B cell (primary cell): Measurements from ENCODE around the gene TMEM87B. TPM values are rescaled to one million over a fixed set of nuclear protein-coding genes. Genes with fewer than 3 reads are reported as not detected.

Experiments used
- ATAC-seq: fragments of 200-7000 bp; cut with Tn5 transposase; one replicate; pipeline ENCODE4 v1.10.0; 2021; ENCODE audit warnings: low read depth, mild to moderate bottlenecking, moderate number of reproducible peaks, moderate library complexity
- CTCF ChIA-PET: fragments of 350-600 bp; sonication (Branson Sonifier 250); formaldehyde crosslinking; loops from one replicate; lab custom pipeline; 2021; ENCODE audit warnings: antibody characterized with exemption, inconsistent platforms; lab: Charles Lee
- POLR2A ChIA-PET: fragments of 350-600 bp; sonication (Branson Sonifier 250); formaldehyde crosslinking; loops from one replicate; lab custom pipeline; 2021; ENCODE audit warnings: antibody characterized with exemption; lab: Charles Lee
- DNase-seq: peaks from one replicate; pipeline ENCODE4 v3.0.0; 2013
- H2AFZ ChIP-seq: 2 replicates; pipeline ENCODE4 v1.6.1; 2012; ENCODE audit warnings: mild to moderate bottlenecking, low read depth, low read length; ENCODE audit not compliant: insufficient read depth, poor library complexity, severe bottlenecking
- H3K27ac ChIP-seq, 2 donors: 1 replicate in 1 of 2; 2 replicates in 1 of 2; pipeline ENCODE4 v1.5.1; 2012 to 2013; ENCODE audit warnings: low read length in 2 of 2, mild to moderate bottlenecking in 2 of 2, moderate library complexity in 1 of 2
- H3K27me3 ChIP-seq, 4 experiments: fragments of 200-600 bp in 1 of 4; sonication (generic) in 1 of 4; replicated peaks in 1 of 4; 1 replicate in 2 of 4; 2 replicates in 2 of 4; pipeline versions ENCODE4 v1.6.1 to v1.7.0; 2013 to 2016; ENCODE audit warnings: low read length in 3 of 4, mild to moderate bottlenecking in 2 of 4, mixed read lengths in 1 of 4, moderate library complexity in 1 of 4; ENCODE audit not compliant: insufficient read depth in 4 of 4, control insufficient read depth in 3 of 4; ENCODE audit errors: control extremely low read depth in 1 of 4
- H3K36me3 ChIP-seq, 2 experiments: replicated peaks in 1 of 2; 1 replicate in 1 of 2; 2 replicates in 1 of 2; pipeline versions ENCODE4 v1.6.1 to v1.7.1; 2013; ENCODE audit warnings: low read length in 1 of 2; ENCODE audit not compliant: insufficient read depth in 2 of 2, control insufficient read depth in 1 of 2; ENCODE audit errors: control extremely low read depth in 1 of 2, extremely low read depth in 1 of 2
- H3K4me1 ChIP-seq, 2 donors: fragments of 200-600 bp in 1 of 2; sonication (generic) in 1 of 2; 1 replicate in 1 of 2; 2 replicates in 1 of 2; pipeline versions ENCODE4 v1.5.1 to v1.6.1; 2013 to 2017; ENCODE audit warnings: low read length in 2 of 2; ENCODE audit not compliant: control insufficient read depth in 2 of 2, insufficient read depth in 2 of 2
- H3K4me2 ChIP-seq: replicated peaks from 2 replicates; pipeline ENCODE3; 2012; ENCODE audit warnings: mild to moderate bottlenecking, low read depth, low read length; ENCODE audit not compliant: poor library complexity, severe bottlenecking
- H3K4me3 ChIP-seq, 5 experiments: fragments of 200-600 bp in 1 of 5; sonication (generic) in 1 of 5; 1 replicate in 3 of 5; 2 replicates in 2 of 5; pipeline versions ENCODE4 v1.5.1 to v1.7.0; 2011 to 2016; ENCODE audit warnings: low read length in 4 of 5, mild to moderate bottlenecking in 4 of 5, low read depth in 2 of 5, control low read depth in 1 of 5, moderate library complexity in 1 of 5; ENCODE audit not compliant: insufficient read depth in 1 of 5; ENCODE audit errors: control extremely low read depth in 1 of 5, extremely low read depth in 1 of 5
- H3K79me2 ChIP-seq: fragments of 200-600 bp; sonication (generic); one replicate; pipeline ENCODE4 v1.6.0; 2016; ENCODE audit warnings: low read length; ENCODE audit not compliant: control insufficient read depth, insufficient read depth
- H3K9ac ChIP-seq: fragments of 200-600 bp; sonication (generic); 2 replicates; pipeline ENCODE4 v1.6.1; 2017; ENCODE audit warnings: mild to moderate bottlenecking, low read length, moderate library complexity
- H3K9me3 ChIP-seq, 3 donors: one replicate each; pipeline versions ENCODE4 v1.6.1 to v1.7.1; 2013; ENCODE audit warnings: low read length in 2 of 3; ENCODE audit not compliant: control insufficient read depth in 2 of 3, insufficient read depth in 1 of 3; ENCODE audit errors: control extremely low read depth in 1 of 3
- H4K20me1 ChIP-seq: 2 replicates; pipeline ENCODE4 v1.6.0; 2012; ENCODE audit warnings: mild to moderate bottlenecking, low read length; ENCODE audit not compliant: insufficient read depth, control insufficient read depth, poor library complexity, severe bottlenecking
- H3K27ac Mint-ChIP-seq: one replicate; pipeline ENCODE4 v1.8.0; 2021; ENCODE audit warnings: mixed read lengths
- H3K27me3 Mint-ChIP-seq: one replicate; pipeline ENCODE4 v1.8.0; 2021; ENCODE audit warnings: mixed read lengths
- H3K4me1 Mint-ChIP-seq: one replicate; pipeline ENCODE4 v1.8.0; 2021; ENCODE audit warnings: mixed read lengths
- H3K4me3 Mint-ChIP-seq: one replicate; pipeline ENCODE4 v1.8.0; 2021; ENCODE audit warnings: mixed read lengths
- H3K9me3 Mint-ChIP-seq: one replicate; pipeline ENCODE4 v1.8.0; 2022; ENCODE audit warnings: mixed read lengths; ENCODE audit not compliant: insufficient read depth
- EZH2 ChIP-seq: IDR thresholded peaks from 2 replicates; pipeline ENCODE4 v1.6.1; 2012; ENCODE audit warnings: borderline replicate concordance, low read depth, mild to moderate bottlenecking, moderate library complexity, low read length; ENCODE audit not compliant: insufficient read depth, poor library complexity, severe bottlenecking
- WGBS: methylation state at CpG from one replicate; pipeline ENCODE4 v1.1.5; 2013; ENCODE audit warnings: missing lambda C conversion rate; ENCODE audit not compliant: insufficient coverage; 5-methylcytosine and 5-hydroxymethylcytosine counted together
- intact Hi-C: fragments of 100-400 bp; cut with micrococcal nuclease; formaldehyde crosslinking; loops from one replicate; pipeline ENCODE4 v1.10.0; 2022
- polyA plus RNA-seq: library from polyadenylated mRNA; depleted of rRNA; stranded (reverse); fragments of >200 nt; gene quantifications from 2 replicates; pipeline ENCODE4 v1.2.3, GENCODE V29; 2012
- total RNA-seq, 2 donors: library from RNA; stranded (reverse); fragments of 120-200 nt in 1 of 2; gene quantifications; 1 replicate in 1 of 2; 2 replicates in 1 of 2; pipeline versions ENCODE4 v1.2.3 to v1.2.4, GENCODE V29; 2013 to 2022
- TF ChIP-seq, protein P1 (sequence below): fragments of 200-600 bp; IDR thresholded peaks from one replicate; pipeline ENCODE4 v1.8.0; 2022; ENCODE audit warnings: antibody characterized with exemption, mild to moderate bottlenecking

The TMEM87B gene
- total and polyA plus RNA-seq, 2 donors (not counting 1 experiment from before 2014, with no cell fraction given): 9.4 to 21.0 TPM

GRCh38 chr2:112147382-112148168, 92.5 kb downstream of the TMEM87B start:
- H3K4me3 Mint-ChIP-seq: no peak overlapping the region
- Histone ChIP-seq H3K27me3 (no peaks in the 10 kb centered on the region), H3K4me1 (no peaks in the 10 kb centered on the region), H4K20me1 (no peaks in the 10 kb centered on the region), H2AFZ (no peak overlapping the region), H3K9me3 (no peaks in the 10 kb centered on the region), H3K79me2 (no peaks in the 10 kb centered on the region), H3K27ac (no peak overlapping the region), H3K9ac (no peak overlapping the region), H3K4me2 (no peak overlapping the region), H3K4me3 (no peak overlapping the region), H3K36me3 (no peaks in the 10 kb centered on the region)
- TF ChIP-seq EZH2: no peak
- ATAC-seq (no peak), DNase-seq (no peak)
- WGBS: 91% methylated on average over 8 of the region's 17 CpGs
- CTCF ChIA-PET: no interaction called here
- H3K27me3 Mint-ChIP-seq: peaks cover 8% of the 10 kb centered on the region
- H3K4me1 Mint-ChIP-seq: no peaks in the 10 kb centered on the region
- no peaks in the 10 kb centered on the region for H3K9me3 Mint-ChIP-seq
- H3K27ac Mint-ChIP-seq: no peak overlapping the region
- intact Hi-C loops: no loop called here
- POLR2A ChIA-PET: no interaction called here

DNA sequence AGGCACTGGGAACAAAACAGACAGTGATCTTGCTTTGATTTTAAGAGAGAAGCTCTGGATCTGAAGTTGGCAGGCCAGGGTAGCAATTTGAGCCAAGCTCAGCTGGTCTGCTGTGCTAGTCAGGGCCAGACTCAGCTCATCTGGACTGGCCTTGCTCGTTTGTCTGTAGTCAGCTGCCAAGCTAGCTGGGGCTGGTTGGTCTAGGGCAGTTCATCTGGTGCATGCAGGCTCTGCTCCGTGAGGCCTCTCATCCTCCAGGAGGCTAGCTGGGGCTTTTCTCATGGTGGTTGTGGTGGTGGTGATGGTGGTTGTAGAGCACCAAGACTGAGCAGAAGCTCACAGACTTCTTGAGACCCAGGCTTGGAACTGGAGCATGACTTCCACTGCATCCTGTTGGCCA, 93.4 kb downstream of the TMEM87B start:
- no peaks in the 10 kb centered on the region for H3K9me3 Mint-ChIP-seq
- H3K4me1 Mint-ChIP-seq: no peaks in the 10 kb centered on the region
- Histone ChIP-seq H3K4me1 (no peaks in the 10 kb centered on the region), H3K27ac (no peak overlapping the region), H3K36me3 (no peaks in the 10 kb centered on the region), H3K79me2 (no peaks in the 10 kb centered on the region), H3K9ac (no peak overlapping the region), H3K4me3 (no peak overlapping the region), H3K27me3 (no peaks in the 10 kb centered on the region), H3K9me3 (no peaks in the 10 kb centered on the region), H2AFZ (no peak overlapping the region), H4K20me1 (no peaks in the 10 kb centered on the region), H3K4me2 (no peak overlapping the region)
- ATAC-seq (no peak), DNase-seq (no peak)
- intact Hi-C loops: no loop called here
- ChIA-PET CTCF (interaction anchor here (0.6 kb wide), 1 partner anchor 355 kb away, joined by 3 read pairs; no protein-coding TSS in a partner anchor), POLR2A (no interaction called here)
- 87% methylated on average over 2 of the region's 2 CpGs for WGBS
- H3K4me3 Mint-ChIP-seq: no peak overlapping the region
- TF ChIP-seq, protein P1, sequence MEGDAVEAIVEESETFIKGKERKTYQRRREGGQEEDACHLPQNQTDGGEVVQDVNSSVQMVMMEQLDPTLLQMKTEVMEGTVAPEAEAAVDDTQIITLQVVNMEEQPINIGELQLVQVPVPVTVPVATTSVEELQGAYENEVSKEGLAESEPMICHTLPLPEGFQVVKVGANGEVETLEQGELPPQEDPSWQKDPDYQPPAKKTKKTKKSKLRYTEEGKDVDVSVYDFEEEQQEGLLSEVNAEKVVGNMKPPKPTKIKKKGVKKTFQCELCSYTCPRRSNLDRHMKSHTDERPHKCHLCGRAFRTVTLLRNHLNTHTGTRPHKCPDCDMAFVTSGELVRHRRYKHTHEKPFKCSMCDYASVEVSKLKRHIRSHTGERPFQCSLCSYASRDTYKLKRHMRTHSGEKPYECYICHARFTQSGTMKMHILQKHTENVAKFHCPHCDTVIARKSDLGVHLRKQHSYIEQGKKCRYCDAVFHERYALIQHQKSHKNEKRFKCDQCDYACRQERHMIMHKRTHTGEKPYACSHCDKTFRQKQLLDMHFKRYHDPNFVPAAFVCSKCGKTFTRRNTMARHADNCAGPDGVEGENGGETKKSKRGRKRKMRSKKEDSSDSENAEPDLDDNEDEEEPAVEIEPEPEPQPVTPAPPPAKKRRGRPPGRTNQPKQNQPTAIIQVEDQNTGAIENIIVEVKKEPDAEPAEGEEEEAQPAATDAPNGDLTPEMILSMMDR: no peak
- TF ChIP-seq EZH2: no peak
- no peak overlapping the region for H3K27ac Mint-ChIP-seq
- H3K27me3 Mint-ChIP-seq: peaks cover 3% of the 10 kb centered on the region
